Trophoblast cell (in vitro differentiated cells and primary cell): ENCODE results near the gene RASIP1.

ENCODE experiments used
- DNase-seq, 2 donors: peaks; one replicate each; pipeline ENCODE4 v3.0.0-alpha.2; 2016
- H2AFZ ChIP-seq: 2 replicates; pipeline ENCODE4 v1.6.1; 2013; ENCODE audit warnings: low read length, moderate library complexity, mild to moderate bottlenecking; ENCODE audit not compliant: insufficient read depth, poor library complexity
- H2AK5ac ChIP-seq: 2 replicates; pipeline ENCODE4 v1.6.1; 2013; ENCODE audit warnings: mild to moderate bottlenecking, low read length
- H2BK120ac ChIP-seq: 2 replicates; pipeline ENCODE4 v1.6.1; 2013; ENCODE audit warnings: low read length, mild to moderate bottlenecking, moderate library complexity; ENCODE audit not compliant: insufficient read depth, poor library complexity
- H2BK12ac ChIP-seq: 2 replicates; pipeline ENCODE4 v1.6.1; 2013; ENCODE audit warnings: mild to moderate bottlenecking, low read length, moderate library complexity
- H2BK5ac ChIP-seq: 2 replicates; pipeline ENCODE4 v1.6.1; 2013; ENCODE audit warnings: low read length, low read depth, moderate library complexity, mild to moderate bottlenecking; ENCODE audit not compliant: poor library complexity
- H3K14ac ChIP-seq: 2 replicates; pipeline ENCODE4 v1.6.1; 2013; ENCODE audit warnings: mild to moderate bottlenecking, low read length
- H3K18ac ChIP-seq: 2 replicates; pipeline ENCODE4 v1.6.1; 2013; ENCODE audit warnings: mild to moderate bottlenecking, low read length
- H3K23ac ChIP-seq: 2 replicates; pipeline ENCODE4 v1.6.1; 2013; ENCODE audit warnings: low read length
- H3K27ac ChIP-seq: 2 replicates; pipeline ENCODE4 v1.5.1; 2013; ENCODE audit warnings: low read depth, mild to moderate bottlenecking, inconsistent platforms, low read length, moderate library complexity
- H3K27me3 ChIP-seq: 2 replicates; pipeline ENCODE4 v1.6.1; 2013; ENCODE audit warnings: inconsistent platforms, mild to moderate bottlenecking, low read length, moderate library complexity; ENCODE audit not compliant: insufficient read depth
- H3K36me3 ChIP-seq, 2 experiments: 1 replicate in 1 of 2; 2 replicates in 1 of 2; pipeline ENCODE4 v1.6.1; 2013; ENCODE audit warnings: low read length in 2 of 2, mild to moderate bottlenecking in 2 of 2, moderate library complexity in 1 of 2; ENCODE audit not compliant: insufficient read depth in 2 of 2, control insufficient read depth in 1 of 2
- H3K4ac ChIP-seq: 2 replicates; pipeline ENCODE4 v1.6.1; 2013; ENCODE audit warnings: low read depth, mild to moderate bottlenecking, low read length, moderate library complexity
- H3K4me1 ChIP-seq, 2 experiments: 1 replicate in 1 of 2; 2 replicates in 1 of 2; pipeline ENCODE4 v1.6.1; 2013; ENCODE audit warnings: low read length in 2 of 2, mild to moderate bottlenecking in 2 of 2, moderate library complexity in 1 of 2; ENCODE audit not compliant: insufficient read depth in 2 of 2, control insufficient read depth in 1 of 2
- H3K4me2 ChIP-seq: 2 replicates; pipeline ENCODE4 v1.6.1; 2013; ENCODE audit warnings: inconsistent platforms, mild to moderate bottlenecking, low read length, moderate library complexity
- H3K4me3 ChIP-seq: 2 replicates; pipeline ENCODE4 v1.5.1; 2013; ENCODE audit warnings: mild to moderate bottlenecking, low read depth, low read length, inconsistent platforms
- H3K79me1 ChIP-seq: one replicate; pipeline ENCODE4 v1.6.1; 2013; ENCODE audit warnings: low read length
- H3K79me2 ChIP-seq: 2 replicates; pipeline ENCODE4 v1.6.1; 2013; ENCODE audit warnings: low read length, mild to moderate bottlenecking; ENCODE audit not compliant: control insufficient read depth, insufficient read depth, poor library complexity
- H3K9ac ChIP-seq: 2 replicates; pipeline ENCODE4 v1.6.1; 2013; ENCODE audit warnings: mild to moderate bottlenecking, low read length
- H3K9me3 ChIP-seq: 2 replicates; pipeline ENCODE4 v1.6.1; 2013; ENCODE audit warnings: low read depth, mild to moderate bottlenecking, control low read depth, inconsistent platforms, low read length; ENCODE audit not compliant: insufficient read depth
- H4K12ac ChIP-seq: 2 replicates; pipeline ENCODE4 v1.6.1; 2013; ENCODE audit warnings: low read depth, mild to moderate bottlenecking, low read length, moderate library complexity
- H4K8ac ChIP-seq: 2 replicates; pipeline ENCODE4 v1.6.1; 2013; ENCODE audit warnings: low read depth, mild to moderate bottlenecking, low read length, moderate library complexity
- H4K91ac ChIP-seq: one replicate; pipeline ENCODE4 v1.6.1; 2013; ENCODE audit warnings: low read depth, mild to moderate bottlenecking, low read length, moderate library complexity
- WGBS: extraction: QIAGEN DNeasy Blood & Tissue Kit; methylation state at CpG from one replicate; pipeline ENCODE4 v1.1.7; 2013; ENCODE audit warnings: missing lambda C conversion rate; ENCODE audit not compliant: insufficient read length, insufficient coverage; ENCODE audit errors: extremely low coverage; 5-methylcytosine and 5-hydroxymethylcytosine counted together

Gene RASIP1

GRCh38 chr19:48672994-48673393 is 67.4 kb downstream of the RASIP1 start, which contains the start of gene NTN5:
Gene NTN5, minus strand, starts transcription at chr19:48673017. Its CDS starts 2,031 bp downstream, at chr19:48670986.
- no peaks in the 10 kb centered on the region for H3K36me3 ChIP-seq
- no peak within 1 kb of the TSS for H3K4me3 ChIP-seq
- no peaks in the 10 kb centered on the region for H3K79me1 ChIP-seq
- no peak for DNase-seq
- no peak within 1 kb of the TSS for H3K23ac ChIP-seq
- H3K14ac ChIP-seq, result no peak within 1 kb of the TSS
- peaks cover 11% of the 10 kb centered on the region for H3K9me3 ChIP-seq
- no peak within 1 kb of the TSS for H3K4me2 ChIP-seq
- no peak within 1 kb of the TSS for H3K18ac ChIP-seq
- H3K27ac ChIP-seq, result no peak within 1 kb of the TSS
- H3K9ac ChIP-seq, result no peak within 1 kb of the TSS
- no peak within 1 kb of the TSS for H3K4ac ChIP-seq
- H2AFZ ChIP-seq, result no peak within 1 kb of the TSS
- no peak within 1 kb of the TSS for H4K91ac ChIP-seq
- no peak within 1 kb of the TSS for H2BK120ac ChIP-seq
- H3K27me3 ChIP-seq, result no peaks in the 10 kb centered on the region
- H2BK5ac ChIP-seq, result no peak within 1 kb of the TSS
- H4K8ac ChIP-seq, result no peak within 1 kb of the TSS
- no peak within 1 kb of the TSS for H2AK5ac ChIP-seq
- H3K79me2 ChIP-seq, result no peaks in the 10 kb centered on the region
- no peaks in the 10 kb centered on the region for H3K4me1 ChIP-seq
- no CpG with 5 or more reads among the region's 25 CpGs for WGBS
- H4K12ac ChIP-seq, result no peak within 1 kb of the TSS
- H2BK12ac ChIP-seq, result no peak within 1 kb of the TSS

- Histone ChIP-seq H2BK120ac (no peak overlapping the region), H3K27me3 (no peaks in the 10 kb centered on the region), H4K91ac (no peak overlapping the region), H2AFZ (no peak overlapping the region), H3K14ac (no peak overlapping the region), H4K8ac (no peak overlapping the region), H3K36me3 (no peaks in the 10 kb centered on the region), H2BK12ac (no peak overlapping the region), H3K4me2 (no peak overlapping the region), H2AK5ac (no peak overlapping the region), H3K79me1 (no peaks in the 10 kb centered on the region), H3K27ac (no peak overlapping the region), H3K79me2 (no peaks in the 10 kb centered on the region), H3K4ac (no peak overlapping the region), H3K18ac (no peak overlapping the region), H3K4me1 (no peaks in the 10 kb centered on the region), H3K4me3 (no peak overlapping the region), H3K9ac (no peak overlapping the region), H4K12ac (no peak overlapping the region), H2BK5ac (no peak overlapping the region), H3K9me3 (peaks cover 11% of the 10 kb centered on the region), H3K23ac (no peak overlapping the region)
- no peak for DNase-seq
- no CpG with 5 or more reads among the region's 10 CpGs for WGBS
Observed at GRCh38 chr19:48671446-48671995, 68.9 kb downstream of the RASIP1 start.

DNA sequence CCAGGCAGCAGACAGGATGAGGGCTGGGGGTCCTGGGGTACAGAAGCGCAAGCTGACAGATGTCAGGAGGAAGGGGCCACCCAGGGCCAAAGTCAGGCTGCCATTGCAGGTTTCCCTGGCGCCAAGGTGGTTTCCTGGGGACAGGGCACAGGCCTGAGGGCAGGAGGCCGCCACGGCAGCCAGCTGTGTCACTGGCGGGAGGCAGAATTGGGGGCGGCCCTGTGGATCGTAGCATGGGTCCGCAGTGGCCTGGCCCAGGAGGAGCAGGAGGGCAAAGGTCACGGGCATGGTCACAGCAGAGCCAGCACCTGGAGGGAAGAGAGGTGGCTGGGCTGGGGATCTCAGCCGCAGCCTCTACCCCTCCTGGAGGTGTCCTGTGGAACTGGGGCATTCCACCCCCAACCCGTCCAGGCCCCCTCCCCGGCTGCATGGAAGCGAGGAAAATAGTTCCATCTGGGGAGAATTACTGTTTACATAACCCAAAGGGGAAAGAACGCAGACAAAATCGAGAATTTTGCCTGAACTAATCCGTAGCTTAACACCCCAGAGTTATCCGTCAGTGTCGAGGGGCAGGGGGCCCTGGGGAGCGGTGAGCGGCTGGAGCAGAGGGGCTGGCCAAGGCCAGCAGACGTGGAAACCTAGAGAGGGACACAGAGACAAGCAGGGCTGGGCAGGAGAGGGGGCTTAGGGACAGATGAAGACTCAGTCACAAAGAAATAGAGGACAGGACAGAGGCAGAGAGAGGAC is 69.5 kb downstream of the RASIP1 start:
- Histone ChIP-seq H3K27ac (no peak overlapping the region), H2AFZ (no peak overlapping the region)

More for the DNA sequence above, 69.5 kb downstream of the RASIP1 start:
- no peaks in the 10 kb centered on the region for H3K79me1 ChIP-seq
- H4K12ac ChIP-seq, result no peak overlapping the region
- H2AK5ac ChIP-seq, result no peak overlapping the region
- no peaks in the 10 kb centered on the region for H3K79me2 ChIP-seq
- no peaks in the 10 kb centered on the region for H3K4me1 ChIP-seq
- H2BK5ac ChIP-seq, result no peak overlapping the region
- DNase-seq, result no peak
- no peak overlapping the region for H4K8ac ChIP-seq
- no CpG with 5 or more reads among the region's 21 CpGs for whole genome bisulfite sequencing
- no peak overlapping the region for H3K4me2 ChIP-seq
- H3K27me3 ChIP-seq, result no peaks in the 10 kb centered on the region
- H2BK120ac ChIP-seq, result no peak overlapping the region
- no peak overlapping the region for H3K14ac ChIP-seq
- H4K91ac ChIP-seq, result no peak overlapping the region
- H3K23ac ChIP-seq, result no peak overlapping the region
- H3K18ac ChIP-seq, result no peak overlapping the region
- H2BK12ac ChIP-seq, result no peak overlapping the region
- no peak overlapping the region for H3K4ac ChIP-seq
- peaks cover 11% of the 10 kb centered on the region for H3K9me3 ChIP-seq
- H3K36me3 ChIP-seq, result no peaks in the 10 kb centered on the region
- no peak overlapping the region for H3K4me3 ChIP-seq
- H3K9ac ChIP-seq, result no peak overlapping the region
